HK-2 (cell line): Measurements from ENCODE around the gene PTPN1.

ENCODE experiments used
- DNase-seq: peaks from one replicate; pipeline ENCODE4 v3.0.0-alpha.2; 2018; ENCODE audit not compliant: unreplicated experiment

PTPN1 gene

DNA sequence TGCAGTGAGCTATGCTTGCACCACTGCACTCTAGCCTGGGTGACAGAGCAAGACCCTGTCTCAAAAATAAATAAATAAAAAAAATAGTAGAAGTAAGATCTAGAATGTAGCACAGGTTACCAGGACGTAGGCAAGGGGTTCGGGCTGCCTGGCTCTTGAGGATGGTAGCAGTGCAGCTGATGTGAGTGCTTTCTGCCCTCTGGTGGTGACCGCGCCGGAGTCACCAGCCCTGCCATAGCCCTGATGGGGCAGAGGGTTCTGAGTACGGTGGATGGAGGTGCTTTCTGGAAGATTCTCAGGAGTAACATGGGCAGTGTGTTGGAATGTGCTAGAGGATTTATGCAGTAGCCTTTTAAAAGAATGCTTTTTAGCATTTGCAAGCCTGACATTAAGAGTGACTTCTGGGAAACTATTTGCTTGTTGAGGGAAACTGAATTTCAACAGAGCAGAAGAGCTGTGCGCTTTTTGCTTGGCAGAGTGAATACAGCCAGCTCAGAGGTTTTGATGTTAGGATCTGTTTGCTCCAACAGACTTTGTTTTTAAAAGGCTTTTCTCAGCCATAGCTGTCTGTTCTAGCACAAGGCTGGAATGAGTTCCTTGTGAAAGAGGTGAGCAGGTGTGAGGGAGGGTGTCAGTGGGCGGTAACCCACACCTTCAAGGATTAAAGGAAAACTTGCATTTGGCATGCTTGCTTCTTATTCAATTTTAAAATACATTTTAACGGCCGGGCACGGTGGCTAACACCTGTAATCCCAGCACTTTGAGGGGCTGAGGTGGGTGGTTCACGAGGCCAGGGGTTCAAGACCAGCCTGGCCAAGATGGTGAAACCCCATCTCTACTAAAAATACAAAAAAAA is 65.9 kb downstream of the PTPN1 start:
- DNase-seq = no peak

GRCh38 chr20:50577175-50578018 is 67.2 kb downstream of the PTPN1 start:
- no peak for DNase-seq

DNA sequence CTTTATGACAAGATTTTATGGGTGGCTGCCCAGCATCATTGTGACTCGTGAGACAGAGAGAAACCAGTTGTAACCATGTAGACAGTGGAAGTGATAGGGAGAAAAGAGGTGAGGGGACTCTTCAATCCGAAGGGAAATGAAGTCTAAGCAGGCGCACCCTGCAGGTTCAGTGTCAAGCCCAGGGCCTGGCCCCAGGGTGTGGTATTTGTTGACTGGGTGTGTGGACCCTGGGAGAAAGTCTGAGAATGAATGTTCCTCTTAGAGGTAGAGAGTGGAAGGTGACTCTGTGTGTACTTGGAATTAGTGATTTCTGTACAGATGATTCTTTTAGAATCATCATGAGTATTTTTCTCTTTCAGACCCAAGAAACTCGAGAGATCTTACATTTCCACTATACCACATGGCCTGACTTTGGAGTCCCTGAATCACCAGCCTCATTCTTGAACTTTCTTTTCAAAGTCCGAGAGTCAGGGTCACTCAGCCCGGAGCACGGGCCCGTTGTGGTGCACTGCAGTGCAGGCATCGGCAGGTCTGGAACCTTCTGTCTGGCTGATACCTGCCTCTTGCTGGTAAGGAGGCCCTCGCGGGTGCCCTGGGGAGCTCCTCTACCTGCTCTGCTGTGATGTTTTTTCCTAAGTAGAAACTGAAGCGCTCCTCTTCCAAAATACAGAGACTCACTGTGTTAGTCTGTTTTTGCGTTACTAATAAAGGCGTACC is 68.0 kb downstream of the PTPN1 start:
- DNase-seq = no peak

DNA sequence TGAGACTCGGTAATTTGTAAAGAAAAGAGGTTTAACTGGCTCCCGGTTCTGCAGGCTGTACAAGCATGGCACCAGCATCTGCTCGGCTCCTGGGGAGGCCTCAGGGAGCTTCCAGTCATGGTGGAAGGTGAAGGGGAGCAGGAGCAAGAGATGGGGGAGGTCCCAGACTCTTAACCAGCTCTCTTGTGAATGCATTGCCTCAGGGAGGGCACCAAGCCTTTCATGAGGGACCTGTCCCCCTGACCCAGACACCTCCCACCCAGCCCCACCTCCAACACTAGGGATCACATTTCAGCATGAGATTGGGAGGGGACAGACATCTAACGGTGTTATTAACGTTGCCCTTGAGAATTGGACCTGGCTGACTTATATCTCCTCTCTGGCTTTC is 68.6 kb downstream of the PTPN1 start:
- DNase-seq = no peak

DNA sequence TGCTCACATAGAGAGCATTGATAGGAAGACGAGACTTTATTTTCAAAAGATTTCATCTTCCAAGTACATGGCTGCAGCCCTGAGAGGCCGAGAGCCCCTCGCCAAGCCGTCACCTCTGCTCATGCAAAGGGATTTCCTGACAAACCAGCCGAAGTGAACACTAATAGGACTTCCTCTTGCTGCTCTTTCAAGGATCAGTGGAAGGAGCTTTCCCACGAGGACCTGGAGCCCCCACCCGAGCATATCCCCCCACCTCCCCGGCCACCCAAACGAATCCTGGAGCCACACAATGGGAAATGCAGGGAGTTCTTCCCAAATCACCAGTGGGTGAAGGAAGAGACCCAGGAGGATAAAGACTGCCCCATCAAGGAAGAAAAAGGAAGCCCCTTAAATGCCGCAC is 69.3 kb downstream of the PTPN1 start:
- no peak for DNase-seq

- DNase-seq = peak; percentile 75
Measured at GRCh38 chr20:50580016-50580747, 70.0 kb downstream of the PTPN1 start.

DNA sequence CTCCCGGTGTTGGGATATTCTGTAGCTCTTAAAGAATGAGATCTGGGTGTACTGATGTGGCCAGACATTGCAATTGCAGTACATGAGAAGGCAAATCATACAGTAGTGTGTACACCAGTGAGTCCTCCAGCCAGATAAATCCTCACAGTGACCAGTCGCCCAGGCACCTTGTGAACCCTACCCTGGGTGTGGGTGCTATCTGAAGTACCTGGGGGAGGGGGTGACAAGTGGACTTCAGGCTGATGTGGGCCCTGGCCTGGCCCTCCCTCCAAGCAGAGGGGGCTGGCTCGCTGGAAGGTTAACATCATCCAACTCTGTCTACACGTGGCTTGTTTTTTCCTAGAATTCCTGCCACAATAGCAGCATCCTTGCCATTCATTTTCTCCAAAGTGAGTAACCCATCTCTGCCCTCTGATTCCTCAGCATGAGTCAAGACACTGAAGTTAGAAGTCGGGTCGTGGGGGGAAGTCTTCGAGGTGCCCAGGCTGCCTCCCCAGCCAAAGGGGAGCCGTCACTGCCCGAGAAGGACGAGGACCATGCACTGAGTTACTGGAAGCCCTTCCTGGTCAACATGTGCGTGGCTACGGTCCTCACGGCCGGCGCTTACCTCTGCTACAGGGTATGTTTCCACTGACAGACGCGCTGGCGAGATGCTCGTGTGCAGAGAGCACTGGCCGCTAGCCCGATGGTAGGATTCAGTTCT is 70.8 kb downstream of the PTPN1 start:
- no peak for DNase-seq

DNA sequence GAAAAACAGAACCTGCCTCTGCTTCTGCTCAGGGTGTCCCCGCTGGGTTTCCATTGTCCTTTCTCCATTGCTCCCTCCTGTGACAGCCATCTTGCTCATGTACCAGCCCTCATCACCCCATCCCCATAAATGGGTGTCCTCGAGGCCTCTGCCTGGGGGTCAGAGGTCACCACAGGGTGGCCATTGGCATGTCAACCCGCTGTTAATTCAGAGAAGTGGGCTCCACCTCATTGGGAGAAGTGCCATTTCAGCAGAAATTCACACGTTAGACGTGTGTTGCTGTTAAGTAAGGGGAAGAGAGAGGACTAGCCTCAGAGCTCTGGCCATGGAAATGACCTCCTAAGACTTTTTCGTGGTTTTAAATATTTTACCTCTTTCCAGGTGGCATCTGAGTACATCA is 71.9 kb downstream of the PTPN1 start:
- no peak for DNase-seq

DNA sequence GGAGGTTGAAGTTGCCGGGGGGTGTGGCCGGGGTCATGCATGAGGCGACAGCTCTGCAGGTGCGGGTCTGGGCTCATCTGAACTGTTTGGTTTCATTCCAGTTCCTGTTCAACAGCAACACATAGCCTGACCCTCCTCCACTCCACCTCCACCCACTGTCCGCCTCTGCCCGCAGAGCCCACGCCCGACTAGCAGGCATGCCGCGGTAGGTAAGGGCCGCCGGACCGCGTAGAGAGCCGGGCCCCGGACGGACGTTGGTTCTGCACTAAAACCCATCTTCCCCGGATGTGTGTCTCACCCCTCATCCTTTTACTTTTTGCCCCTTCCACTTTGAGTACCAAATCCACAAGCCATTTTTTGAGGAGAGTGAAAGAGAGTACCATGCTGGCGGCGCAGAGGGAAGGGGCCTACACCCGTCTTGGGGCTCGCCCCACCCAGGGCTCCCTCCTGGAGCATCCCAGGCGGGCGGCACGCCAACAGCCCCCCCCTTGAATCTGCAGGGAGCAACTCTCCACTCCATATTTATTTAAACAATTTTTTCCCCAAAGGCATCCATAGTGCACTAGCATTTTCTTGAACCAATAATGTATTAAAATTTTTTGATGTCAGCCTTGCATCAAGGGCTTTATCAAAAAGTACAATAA is 72.5 kb downstream of the PTPN1 start:
- DNase-seq = no peak

DNA sequence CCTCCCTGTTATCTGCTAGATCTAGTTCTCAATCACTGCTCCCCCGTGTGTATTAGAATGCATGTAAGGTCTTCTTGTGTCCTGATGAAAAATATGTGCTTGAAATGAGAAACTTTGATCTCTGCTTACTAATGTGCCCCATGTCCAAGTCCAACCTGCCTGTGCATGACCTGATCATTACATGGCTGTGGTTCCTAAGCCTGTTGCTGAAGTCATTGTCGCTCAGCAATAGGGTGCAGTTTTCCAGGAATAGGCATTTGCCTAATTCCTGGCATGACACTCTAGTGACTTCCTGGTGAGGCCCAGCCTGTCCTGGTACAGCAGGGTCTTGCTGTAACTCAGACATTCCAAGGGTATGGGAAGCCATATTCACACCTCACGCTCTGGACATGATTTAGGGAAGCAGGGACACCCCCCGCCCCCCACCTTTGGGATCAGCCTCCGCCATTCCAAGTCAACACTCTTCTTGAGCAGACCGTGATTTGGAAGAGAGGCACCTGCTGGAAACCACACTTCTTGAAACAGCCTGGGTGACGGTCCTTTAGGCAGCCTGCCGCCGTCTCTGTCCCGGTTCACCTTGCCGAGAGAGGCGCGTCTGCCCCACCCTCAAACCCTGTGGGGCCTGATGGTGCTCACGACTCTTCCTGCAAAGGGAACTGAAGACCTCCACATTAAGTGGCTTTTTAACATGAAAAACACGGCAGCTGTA is 73.4 kb downstream of the PTPN1 start:
- no peak for DNase-seq

DNA sequence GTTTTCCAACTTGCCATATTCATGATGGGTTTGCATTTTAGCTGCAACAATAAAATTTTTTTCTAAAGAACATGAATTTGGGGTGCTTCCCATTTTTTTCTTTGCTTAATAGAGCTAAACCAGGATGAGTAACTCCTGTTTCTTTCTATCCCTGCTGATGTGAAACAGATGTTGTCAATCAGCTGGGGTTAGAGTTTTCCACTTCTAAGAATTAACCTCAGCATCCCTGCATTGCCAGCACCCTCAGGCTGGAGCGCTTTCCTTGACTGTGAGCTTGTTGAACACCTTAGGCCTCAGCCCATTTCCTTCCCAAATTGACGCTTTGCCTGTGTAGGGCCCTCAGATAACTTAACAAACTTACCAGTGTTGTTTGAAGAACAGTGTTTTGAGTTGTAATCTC is 74.5 kb downstream of the PTPN1 start:
- no peak for DNase-seq

GRCh38 chr20:50585214-50585613 is 75.0 kb downstream of the PTPN1 start:
- no peak for DNase-seq

DNA sequence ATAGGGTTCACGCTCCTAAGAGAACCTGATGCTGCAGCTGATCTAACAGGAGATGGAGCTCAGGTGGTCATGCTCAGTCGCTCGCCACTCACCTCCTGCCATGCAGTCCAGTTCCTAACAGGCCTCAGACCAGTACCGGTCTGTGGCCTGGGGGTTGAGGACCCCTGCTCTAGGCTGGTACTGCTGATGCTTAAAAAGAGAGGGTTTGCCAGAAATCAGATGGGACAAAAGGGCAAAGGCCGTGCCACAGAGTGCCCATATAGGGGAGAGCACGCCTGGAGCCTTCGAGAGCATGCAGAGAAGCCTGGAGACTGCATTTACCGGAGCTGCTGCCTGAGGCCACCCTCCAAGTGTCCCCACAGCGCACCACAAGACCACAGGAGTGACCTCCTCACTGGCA is 75.5 kb downstream of the PTPN1 start:
- no peak for DNase-seq

- no peak for DNase-seq
Measured at GRCh38 chr20:50586531-50587232, 76.5 kb downstream of the PTPN1 start.

DNA sequence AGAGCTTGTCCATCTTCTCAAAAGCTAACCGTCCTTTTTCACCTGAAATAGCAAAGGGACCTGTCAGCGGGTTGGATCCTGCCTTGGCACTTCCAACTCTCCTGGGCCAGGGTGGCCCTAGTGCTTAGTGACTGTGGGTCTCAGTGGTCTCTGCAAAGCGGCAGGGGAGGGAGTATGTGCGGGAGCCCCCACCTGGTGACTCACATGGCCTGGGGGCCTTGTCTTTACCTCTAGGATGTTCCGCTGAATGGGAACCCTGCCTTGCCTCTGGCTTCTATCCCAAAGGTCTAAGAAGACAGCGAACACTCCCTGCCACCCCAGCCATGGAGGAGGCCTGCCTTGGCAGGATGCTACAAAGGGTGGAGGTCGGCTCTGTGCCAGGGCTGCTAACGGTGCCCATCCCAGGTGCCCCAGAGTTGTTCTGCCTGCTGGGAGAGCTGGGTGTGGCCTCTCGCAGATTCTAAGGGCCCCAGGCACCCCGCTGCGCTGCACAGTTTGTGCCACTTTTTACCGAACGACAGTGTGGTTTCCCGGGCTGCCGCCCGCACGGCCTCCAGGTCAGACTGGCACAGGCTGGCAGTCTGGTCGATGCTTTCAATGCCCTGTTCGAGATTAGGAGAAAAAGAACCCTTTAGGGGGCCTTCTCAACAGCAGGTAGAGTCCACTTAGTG is 77.2 kb downstream of the PTPN1 start:
- DNase-seq = no peak

DNA sequence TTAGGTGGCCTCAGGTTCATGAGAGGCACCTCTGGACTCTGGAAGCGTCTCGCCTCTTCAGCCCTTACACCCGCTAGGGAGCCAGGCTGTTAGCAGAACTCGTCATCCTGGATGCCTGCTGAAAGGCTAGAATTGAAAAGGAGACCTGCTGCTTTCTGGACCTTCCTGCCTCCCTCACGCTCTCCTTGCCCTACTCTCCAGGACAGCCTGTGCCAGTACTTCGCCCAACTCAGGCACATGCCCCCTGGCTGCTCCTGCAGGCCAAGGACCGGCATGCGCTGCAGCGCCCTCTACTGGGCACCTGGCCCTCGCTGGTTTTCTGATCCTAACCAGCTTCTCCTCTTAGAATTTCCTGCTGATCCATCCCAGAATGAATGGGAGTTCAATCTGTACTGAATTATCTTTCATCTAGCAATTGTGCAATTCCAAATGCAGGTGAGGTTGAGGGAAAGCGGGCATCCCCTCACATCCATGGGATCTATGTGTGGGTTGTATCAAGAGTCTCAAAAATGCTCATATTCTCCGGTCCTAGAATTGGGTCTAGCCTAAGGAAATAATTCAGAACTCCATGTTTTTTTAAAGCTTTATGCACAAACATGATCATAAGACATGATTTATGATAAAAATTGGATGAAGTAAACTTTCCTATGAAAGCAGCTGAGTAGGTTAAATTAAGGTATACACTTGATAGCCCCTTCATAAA is 78.0 kb downstream of the PTPN1 start:
- DNase-seq = peak; percentile 81

DNA sequence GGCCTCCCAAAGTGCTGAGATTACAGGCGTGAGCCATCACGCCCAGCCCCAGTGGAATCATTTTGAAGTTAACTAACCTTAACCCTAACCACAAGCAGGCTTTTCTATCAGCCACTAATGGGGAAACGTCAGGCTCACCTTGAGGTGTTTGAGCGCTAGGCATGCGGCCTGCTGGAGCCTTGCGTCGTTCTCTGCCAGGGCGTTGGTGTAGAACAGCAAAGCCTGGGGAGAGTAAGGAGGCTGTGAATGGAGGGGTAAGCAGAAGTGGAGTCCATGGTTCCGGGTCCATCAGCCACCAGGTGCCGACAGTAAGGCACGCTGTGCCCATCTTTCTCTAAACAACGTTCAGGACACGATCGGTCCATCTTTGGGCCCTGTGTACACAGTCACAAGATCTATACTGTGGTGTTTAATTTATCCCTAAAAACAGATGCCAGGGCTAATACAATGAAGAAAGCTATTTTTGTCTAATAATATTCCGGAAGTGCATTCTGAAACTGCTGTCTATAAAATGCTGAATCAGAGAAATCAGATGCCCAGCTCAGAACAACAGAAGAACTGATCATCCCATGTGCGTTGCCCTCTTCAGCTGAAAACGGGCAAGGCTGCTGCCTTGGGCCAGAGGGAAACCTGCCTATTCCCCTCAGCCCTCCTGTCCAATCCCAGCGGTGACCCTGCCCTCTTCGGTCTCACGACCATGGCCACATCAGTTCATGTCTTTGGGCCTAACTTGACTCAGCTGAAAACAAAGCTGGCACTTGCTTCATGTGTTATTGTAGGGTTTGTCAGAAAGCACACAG is 79.6 kb downstream of the PTPN1 start:
- no peak for DNase-seq
